ENCODE data around the gene GP5.

GP5 gene

DNA sequence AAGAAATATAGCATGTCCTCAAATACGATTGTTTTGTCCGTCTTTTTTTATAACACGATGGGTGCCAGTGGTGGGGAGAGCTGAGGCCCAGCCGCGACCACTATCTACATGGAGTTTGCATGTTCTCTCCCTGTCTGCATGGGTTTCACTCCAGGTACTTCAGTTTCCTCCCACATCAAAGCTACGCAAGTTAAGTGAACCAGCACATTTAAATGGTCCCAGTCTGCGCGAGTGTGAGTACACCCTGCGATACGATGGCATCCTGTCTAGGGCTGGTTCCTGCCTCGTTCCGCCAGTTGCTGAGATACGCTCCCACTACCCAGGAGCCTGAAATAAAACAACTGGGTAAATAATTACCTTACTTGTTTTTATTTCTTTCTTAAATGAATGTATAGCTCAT, 47.1 kb upstream of the GP5 start:
- H3K4me1 ChIP-seq (ENCODE audit: control insufficient read depth in 2 of 2, insufficient read depth in 1 of 2, low read depth in 1 of 2, low read length in 2 of 2), result no peaks in the 10 kb centered on the region
- no peak overlapping the region for H2BK120ac ChIP-seq (ENCODE audit: low read depth, low read length)
- H3K9me3 ChIP-seq (replicated peaks in 1 of 2; ENCODE audit: control insufficient read depth in 2 of 2, insufficient read depth in 1 of 2, low read depth in 1 of 2, low read length in 2 of 2), result no peaks in the 10 kb centered on the region
- no peak overlapping the region for H2BK15ac ChIP-seq (ENCODE audit: low read length)
- no peak overlapping the region for H3K9ac ChIP-seq (ENCODE audit: low read depth, low read length, poor library complexity)
- no peak overlapping the region for H3K4me2 ChIP-seq (ENCODE audit: insufficient read depth, low read length, poor library complexity, severe bottlenecking)
- no peak overlapping the region for H2BK5ac ChIP-seq (ENCODE audit: low read length)
- no peak overlapping the region for H3K4me3 ChIP-seq (ENCODE audit: low read length in 2 of 2)
- H2AK5ac ChIP-seq (ENCODE audit: low read depth, low read length), result no peak overlapping the region
- no peak overlapping the region for H3K18ac ChIP-seq (ENCODE audit: low read length)
- no peak overlapping the region for H2BK12ac ChIP-seq (ENCODE audit: low read length)
- no peak overlapping the region for H4K8ac ChIP-seq (ENCODE audit: low read depth, low read length)
- H3K4ac ChIP-seq (ENCODE audit: low read length), result no peak overlapping the region
- no peak overlapping the region for H4K91ac ChIP-seq (ENCODE audit: low read depth, low read length, poor library complexity)
- H2AFZ ChIP-seq (ENCODE audit: low read length), result no peak overlapping the region
- no peak for DNase-seq (ENCODE audit: low spot score)
- H3K36me3 ChIP-seq (replicated peaks in 1 of 2; ENCODE audit: control insufficient read depth in 2 of 2, insufficient read depth in 2 of 2, low read length in 2 of 2), result peaks cover 15 to 97% of the 10 kb centered on the region in 2 donors
- H3K23ac ChIP-seq (ENCODE audit: low read depth, low read length, poor library complexity), result no peak overlapping the region
- H3K79me1 ChIP-seq (ENCODE audit: low read depth, low read length), result no peaks in the 10 kb centered on the region
- H3K14ac ChIP-seq (ENCODE audit: low read length), result no peak overlapping the region
- H3K27ac ChIP-seq (replicated peaks; ENCODE audit: low read length), result peak overlapping the region; percentile 23
- no peaks in the 10 kb centered on the region for H3K27me3 ChIP-seq (ENCODE audit: control insufficient read depth in 3 of 3, insufficient read depth in 3 of 3, low read depth in 1 of 3, low read length in 3 of 3)
- whole genome bisulfite sequencing, 2 donors (ENCODE audit: extremely low coverage in 2 of 2, insufficient read length in 2 of 2, insufficient replicate concordance in 1 of 2), result no CpG with 5 or more reads among the region's 13 CpGs

DNA sequence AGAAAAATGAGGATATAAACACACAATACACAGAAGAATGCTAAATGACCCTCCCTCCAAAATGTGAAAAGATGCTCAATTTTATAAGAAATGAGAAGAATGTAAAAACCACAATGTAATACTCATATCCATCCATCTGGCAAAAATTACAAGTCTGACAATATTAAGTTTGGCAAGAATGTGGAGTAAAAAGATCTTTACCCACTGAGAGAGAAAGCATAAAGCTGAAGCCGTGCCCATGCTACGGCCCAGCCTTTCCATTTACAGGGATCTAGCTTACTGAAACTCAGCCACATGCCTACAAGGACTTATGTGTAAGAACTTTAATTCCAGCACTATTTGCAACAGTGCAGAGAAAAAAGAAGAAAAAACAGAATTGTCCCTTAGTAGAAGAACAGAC, 44.8 kb upstream of the GP5 start:
- Histone ChIP-seq H3K9ac (ENCODE audit: low read depth, low read length, poor library complexity) (no peak overlapping the region), H3K23ac (ENCODE audit: low read depth, low read length, poor library complexity) (no peak overlapping the region), H3K27ac (replicated peaks; ENCODE audit: low read length) (no peak overlapping the region), H2BK5ac (ENCODE audit: low read length) (no peak overlapping the region), H2AFZ (ENCODE audit: low read length) (no peak overlapping the region), H3K4ac (ENCODE audit: low read length) (no peak overlapping the region), H3K14ac (ENCODE audit: low read length) (no peak overlapping the region), H3K4me3 (ENCODE audit: low read length in 2 of 2) (no peak overlapping the region), H3K4me1 (ENCODE audit: control insufficient read depth in 2 of 2, insufficient read depth in 1 of 2, low read depth in 1 of 2, low read length in 2 of 2) (no peaks in the 10 kb centered on the region), H3K4me2 (ENCODE audit: insufficient read depth, low read length, poor library complexity, severe bottlenecking) (no peak overlapping the region), H3K9me3 (replicated peaks in 1 of 2; ENCODE audit: control insufficient read depth in 2 of 2, insufficient read depth in 1 of 2, low read depth in 1 of 2, low read length in 2 of 2) (no peaks in the 10 kb centered on the region), H4K91ac (ENCODE audit: low read depth, low read length, poor library complexity) (no peak overlapping the region), H3K27me3 (ENCODE audit: control insufficient read depth in 3 of 3, insufficient read depth in 3 of 3, low read depth in 1 of 3, low read length in 3 of 3) (no peaks in the 10 kb centered on the region), H2BK120ac (ENCODE audit: low read depth, low read length) (no peak overlapping the region), H2BK12ac (ENCODE audit: low read length) (no peak overlapping the region), H3K36me3 (replicated peaks in 1 of 2; ENCODE audit: control insufficient read depth in 2 of 2, insufficient read depth in 2 of 2, low read length in 2 of 2) (peaks cover 10 to 98% of the 10 kb centered on the region in 2 donors), H2AK5ac (ENCODE audit: low read depth, low read length) (no peak overlapping the region), H4K8ac (ENCODE audit: low read depth, low read length) (no peak overlapping the region), H3K18ac (ENCODE audit: low read length) (no peak overlapping the region), H2BK15ac (ENCODE audit: low read length) (no peak overlapping the region), H3K79me1 (ENCODE audit: low read depth, low read length) (no peaks in the 10 kb centered on the region)
- no peak for DNase-seq (ENCODE audit: low spot score)
- WGBS, 2 donors (ENCODE audit: extremely low coverage in 2 of 2, insufficient read length in 2 of 2, insufficient replicate concordance in 1 of 2), result no CpG with 5 or more reads among the region's 2 CpGs

DNA sequence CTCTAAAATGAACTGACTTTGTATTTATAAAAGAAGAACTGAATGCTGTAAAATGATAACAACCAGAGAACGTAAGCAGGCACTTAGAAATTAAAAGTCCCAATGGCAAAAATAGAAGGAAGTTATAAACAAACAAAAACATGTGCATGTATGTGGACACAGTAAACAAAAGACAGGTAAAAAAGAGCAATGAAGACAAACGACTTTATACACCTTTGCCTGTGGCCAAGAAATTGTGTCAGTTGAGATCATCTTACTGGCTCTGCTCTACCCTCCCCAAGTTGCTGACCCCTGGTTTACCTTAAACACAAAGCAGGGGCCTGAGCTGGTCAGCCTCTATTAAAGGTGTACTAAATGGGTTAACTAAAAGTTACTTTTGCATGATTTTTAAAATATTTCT, 41.7 kb upstream of the GP5 start:
- Histone ChIP-seq H3K79me1 (ENCODE audit: low read depth, low read length) (no peaks in the 10 kb centered on the region), H2BK5ac (ENCODE audit: low read length) (no peak overlapping the region), H3K9ac (ENCODE audit: low read depth, low read length, poor library complexity) (no peak overlapping the region), H3K36me3 (replicated peaks in 1 of 2; ENCODE audit: control insufficient read depth in 2 of 2, insufficient read depth in 2 of 2, low read length in 2 of 2) (peaks cover 14 to 99% of the 10 kb centered on the region in 2 donors), H4K91ac (ENCODE audit: low read depth, low read length, poor library complexity) (no peak overlapping the region), H3K18ac (ENCODE audit: low read length) (no peak overlapping the region), H3K27ac (replicated peaks; ENCODE audit: low read length) (no peak overlapping the region), H3K9me3 (replicated peaks in 1 of 2; ENCODE audit: control insufficient read depth in 2 of 2, insufficient read depth in 1 of 2, low read depth in 1 of 2, low read length in 2 of 2) (no peaks in the 10 kb centered on the region), H3K4me1 (ENCODE audit: control insufficient read depth in 2 of 2, insufficient read depth in 1 of 2, low read depth in 1 of 2, low read length in 2 of 2) (no peaks in the 10 kb centered on the region), H2AK5ac (ENCODE audit: low read depth, low read length) (no peak overlapping the region), H3K4me3 (ENCODE audit: low read length in 2 of 2) (no peak overlapping the region), H2BK12ac (ENCODE audit: low read length) (no peak overlapping the region), H2AFZ (ENCODE audit: low read length) (no peak overlapping the region), H3K23ac (ENCODE audit: low read depth, low read length, poor library complexity) (no peak overlapping the region), H2BK15ac (ENCODE audit: low read length) (no peak overlapping the region), H3K27me3 (ENCODE audit: control insufficient read depth in 3 of 3, insufficient read depth in 3 of 3, low read depth in 1 of 3, low read length in 3 of 3) (no peaks in the 10 kb centered on the region), H2BK120ac (ENCODE audit: low read depth, low read length) (no peak overlapping the region), H3K4me2 (ENCODE audit: insufficient read depth, low read length, poor library complexity, severe bottlenecking) (no peak overlapping the region), H3K4ac (ENCODE audit: low read length) (no peak overlapping the region), H3K14ac (ENCODE audit: low read length) (no peak overlapping the region), H4K8ac (ENCODE audit: low read depth, low read length) (no peak overlapping the region)
- no peak for DNase-seq (ENCODE audit: low spot score)
- WGBS, 2 donors (ENCODE audit: extremely low coverage in 2 of 2, insufficient read length in 2 of 2, insufficient replicate concordance in 1 of 2), result no CpG with 5 or more reads among the region's 2 CpGs

DNA sequence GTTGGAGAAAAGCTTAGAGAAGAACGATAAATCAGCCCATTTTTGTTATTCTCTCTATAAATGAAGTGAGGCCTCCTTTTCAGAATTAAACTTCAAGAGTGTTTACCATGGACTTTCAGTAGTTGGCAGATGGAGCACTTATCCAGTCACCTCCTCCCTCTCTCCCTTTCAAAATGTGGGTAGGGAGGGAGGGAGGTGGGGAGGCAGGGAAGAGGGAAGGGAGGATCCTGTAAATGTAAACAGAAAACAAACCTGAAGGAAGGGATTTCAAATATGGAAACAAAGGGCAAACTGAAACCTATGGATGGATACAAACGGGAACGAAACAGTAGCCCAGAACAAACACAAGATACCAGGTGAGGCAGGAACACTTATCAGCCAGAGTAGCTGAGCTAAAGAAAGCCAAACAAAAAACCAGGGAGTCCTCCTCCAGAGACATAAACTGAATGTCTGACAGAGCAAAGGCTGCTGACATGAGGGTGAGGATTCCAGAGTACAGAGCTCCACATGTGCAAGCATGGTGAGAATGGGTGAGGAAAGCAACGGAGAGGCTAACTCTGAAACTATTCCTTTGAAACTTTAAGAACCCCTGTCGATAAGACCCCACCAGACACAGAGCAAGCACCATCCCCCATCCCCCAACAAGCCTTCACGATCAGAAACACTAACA, 41.0 kb upstream of the GP5 start:
- H2AFZ ChIP-seq (ENCODE audit: low read length), result no peak overlapping the region
- H3K4me2 ChIP-seq (ENCODE audit: insufficient read depth, low read length, poor library complexity, severe bottlenecking), result no peak overlapping the region
- no peak overlapping the region for H3K27ac ChIP-seq (replicated peaks; ENCODE audit: low read length)

More for the DNA sequence above, 41.0 kb upstream of the GP5 start:
- Histone ChIP-seq H3K36me3 (replicated peaks in 1 of 2; ENCODE audit: control insufficient read depth in 2 of 2, insufficient read depth in 2 of 2, low read length in 2 of 2) (peaks cover 15 to 99% of the 10 kb centered on the region in 2 donors), H3K23ac (ENCODE audit: low read depth, low read length, poor library complexity) (no peak overlapping the region), H4K91ac (ENCODE audit: low read depth, low read length, poor library complexity) (no peak overlapping the region), H3K27me3 (ENCODE audit: control insufficient read depth in 3 of 3, insufficient read depth in 3 of 3, low read depth in 1 of 3, low read length in 3 of 3) (no peaks in the 10 kb centered on the region), H2AK5ac (ENCODE audit: low read depth, low read length) (no peak overlapping the region), H2BK15ac (ENCODE audit: low read length) (no peak overlapping the region), H2BK5ac (ENCODE audit: low read length) (no peak overlapping the region), H2BK12ac (ENCODE audit: low read length) (no peak overlapping the region), H2BK120ac (ENCODE audit: low read depth, low read length) (no peak overlapping the region), H3K14ac (ENCODE audit: low read length) (no peak overlapping the region), H3K9me3 (replicated peaks in 1 of 2; ENCODE audit: control insufficient read depth in 2 of 2, insufficient read depth in 1 of 2, low read depth in 1 of 2, low read length in 2 of 2) (no peaks in the 10 kb centered on the region), H3K4ac (ENCODE audit: low read length) (no peak overlapping the region), H3K18ac (ENCODE audit: low read length) (no peak overlapping the region), H3K4me1 (ENCODE audit: control insufficient read depth in 2 of 2, insufficient read depth in 1 of 2, low read depth in 1 of 2, low read length in 2 of 2) (no peaks in the 10 kb centered on the region), H3K9ac (ENCODE audit: low read depth, low read length, poor library complexity) (no peak overlapping the region), H3K4me3 (ENCODE audit: low read length in 2 of 2) (no peak overlapping the region), H3K79me1 (ENCODE audit: low read depth, low read length) (no peaks in the 10 kb centered on the region), H4K8ac (ENCODE audit: low read depth, low read length) (no peak overlapping the region)
- no CpG with 5 or more reads among the region's 6 CpGs for WGBS, 2 donors (ENCODE audit: extremely low coverage in 2 of 2, insufficient read length in 2 of 2, insufficient replicate concordance in 1 of 2)
- no peak for DNase-seq (ENCODE audit: low spot score)

Measured in neuronal stem cell (in vitro differentiated cells).